ENCODE data around the gene GREM2. TPM values are rescaled to one million over a fixed set of nuclear protein-coding genes. Genes with fewer than 3 reads are reported as not detected.

GREM2 gene
- total RNA-seq, 2 donors from 2014 or later = 1.6 TPM

GRCh38 chr1:240591564-240591963 is 20.4 kb downstream of the GREM2 start:
- no peaks in the 10 kb centered on the region for H3K9me3 ChIP-seq
- no peak overlapping the region for H3K27ac ChIP-seq
- ATAC-seq (ENCODE audit: insufficient number of reproducible peaks, low FRiP score, low read depth) = no peak
- no peak overlapping the region for H3K4me3 ChIP-seq
- no peaks in the 10 kb centered on the region for H3K27me3 ChIP-seq (replicated peaks; ENCODE audit: insufficient read depth)
- DNase-seq (ENCODE audit: low spot score) = no peak
- no peaks in the 10 kb centered on the region for H3K36me3 ChIP-seq
- H3K4me1 ChIP-seq (ENCODE audit: control insufficient read depth in 1 of 2, low read depth in 2 of 2) = no peaks in the 10 kb centered on the region
- TF ChIP-seq CTCF (IDR thresholded peaks at IDR 0.05) = no peak

- Histone ChIP-seq H3K27ac (no peak overlapping the region), H3K4me3 (no peak overlapping the region), H3K36me3 (no peaks in the 10 kb centered on the region), H3K27me3 (replicated peaks; ENCODE audit: insufficient read depth) (no peaks in the 10 kb centered on the region), H3K4me1 (ENCODE audit: control insufficient read depth in 1 of 2, low read depth in 2 of 2) (no peaks in the 10 kb centered on the region), H3K9me3 (no peaks in the 10 kb centered on the region)
- no peak for TF ChIP-seq CTCF (IDR thresholded peaks at IDR 0.05)
- ATAC-seq (ENCODE audit: insufficient number of reproducible peaks, low FRiP score, low read depth) (no peak), DNase-seq (ENCODE audit: low spot score) (no peak)
These were observed 20.9 kb downstream of the GREM2 start for GRCh38 chr1:240591078-240591477.

- no peak for DNase-seq (ENCODE audit: low spot score)
- no peak for TF ChIP-seq CTCF (IDR thresholded peaks at IDR 0.05)
- H3K27me3 ChIP-seq (replicated peaks; ENCODE audit: insufficient read depth) = no peaks in the 10 kb centered on the region
- no peaks in the 10 kb centered on the region for H3K36me3 ChIP-seq
- no peaks in the 10 kb centered on the region for H3K9me3 ChIP-seq
- H3K4me1 ChIP-seq (ENCODE audit: control insufficient read depth in 1 of 2, low read depth in 2 of 2) = no peaks in the 10 kb centered on the region
- H3K4me3 ChIP-seq = no peak overlapping the region
- no peak overlapping the region for H3K27ac ChIP-seq
- no peak for ATAC-seq (ENCODE audit: insufficient number of reproducible peaks, low FRiP score, low read depth)
These were observed 22.3 kb downstream of the GREM2 start for GRCh38 chr1:240589585-240590110.

GRCh38 chr1:240586006-240586405 is 25.9 kb downstream of the GREM2 start:
- no peaks in the 10 kb centered on the region for H3K36me3 ChIP-seq
- H3K9me3 ChIP-seq = no peaks in the 10 kb centered on the region
- TF ChIP-seq CTCF (IDR thresholded peaks at IDR 0.05) = no peak
- no peaks in the 10 kb centered on the region for H3K27me3 ChIP-seq (replicated peaks; ENCODE audit: insufficient read depth)
- H3K4me3 ChIP-seq = no peak overlapping the region
- H3K27ac ChIP-seq = no peak overlapping the region
- DNase-seq (ENCODE audit: low spot score) (no peak), ATAC-seq (ENCODE audit: insufficient number of reproducible peaks, low FRiP score, low read depth) (no peak)
- no peaks in the 10 kb centered on the region for H3K4me1 ChIP-seq (ENCODE audit: control insufficient read depth in 1 of 2, low read depth in 2 of 2)

GRCh38 chr1:240582953-240583352 is 29.0 kb downstream of the GREM2 start:
- no peaks in the 10 kb centered on the region for H3K27me3 ChIP-seq (replicated peaks; ENCODE audit: insufficient read depth)
- no peak for TF ChIP-seq CTCF (IDR thresholded peaks at IDR 0.05)
- H3K4me1 ChIP-seq (ENCODE audit: control insufficient read depth in 1 of 2, low read depth in 2 of 2) = no peaks in the 10 kb centered on the region
- no peak overlapping the region for H3K4me3 ChIP-seq
- ATAC-seq (ENCODE audit: insufficient number of reproducible peaks, low FRiP score, low read depth) = no peak
- no peaks in the 10 kb centered on the region for H3K36me3 ChIP-seq
- DNase-seq (ENCODE audit: low spot score) = no peak
- H3K27ac ChIP-seq = no peak overlapping the region
- no peaks in the 10 kb centered on the region for H3K9me3 ChIP-seq
